Vagina (tissue), 2 donors: Measurements from ENCODE around the gene BIVM.

ENCODE experiments used
- POLR2A ChIP-seq, 2 donors: fragments of 450-650 bp; IDR thresholded peaks; one replicate each; pipeline ENCODE4 v1.6.1; 2017; ENCODE audit warnings: antibody characterized with exemption in 2 of 2, mild to moderate bottlenecking in 2 of 2, moderate library complexity in 2 of 2
- POLR2AphosphoS5 ChIP-seq, 2 donors: sonication (generic); formaldehyde crosslinking; IDR thresholded peaks; one replicate each; pipeline ENCODE4 v1.9.0; 2017; ENCODE audit warnings: antibody characterized with exemption in 2 of 2, mild to moderate bottlenecking in 2 of 2, low read depth in 1 of 2; ENCODE audit not compliant: insufficient read depth in 1 of 2
- TF ChIP-seq, protein P1 (sequence below), 3 experiments: fragments of 450-650 bp in 2 of 3; fragments of 200-600 bp in 1 of 3; sonication (generic) in 1 of 3; IDR thresholded peaks; one replicate each; pipeline ENCODE4 v1.5.1; 2017 to 2019; ENCODE audit warnings: antibody characterized with exemption in 3 of 3, mild to moderate bottlenecking in 2 of 3, moderate library complexity in 2 of 3

GRCh38 chr13:102793611-102794355 lies 5.1 kb upstream of the BIVM start:
- TF ChIP-seq, protein P1, sequence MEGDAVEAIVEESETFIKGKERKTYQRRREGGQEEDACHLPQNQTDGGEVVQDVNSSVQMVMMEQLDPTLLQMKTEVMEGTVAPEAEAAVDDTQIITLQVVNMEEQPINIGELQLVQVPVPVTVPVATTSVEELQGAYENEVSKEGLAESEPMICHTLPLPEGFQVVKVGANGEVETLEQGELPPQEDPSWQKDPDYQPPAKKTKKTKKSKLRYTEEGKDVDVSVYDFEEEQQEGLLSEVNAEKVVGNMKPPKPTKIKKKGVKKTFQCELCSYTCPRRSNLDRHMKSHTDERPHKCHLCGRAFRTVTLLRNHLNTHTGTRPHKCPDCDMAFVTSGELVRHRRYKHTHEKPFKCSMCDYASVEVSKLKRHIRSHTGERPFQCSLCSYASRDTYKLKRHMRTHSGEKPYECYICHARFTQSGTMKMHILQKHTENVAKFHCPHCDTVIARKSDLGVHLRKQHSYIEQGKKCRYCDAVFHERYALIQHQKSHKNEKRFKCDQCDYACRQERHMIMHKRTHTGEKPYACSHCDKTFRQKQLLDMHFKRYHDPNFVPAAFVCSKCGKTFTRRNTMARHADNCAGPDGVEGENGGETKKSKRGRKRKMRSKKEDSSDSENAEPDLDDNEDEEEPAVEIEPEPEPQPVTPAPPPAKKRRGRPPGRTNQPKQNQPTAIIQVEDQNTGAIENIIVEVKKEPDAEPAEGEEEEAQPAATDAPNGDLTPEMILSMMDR (IDR thresholded peaks at IDR 0.05): no peak
- TF ChIP-seq POLR2A (IDR thresholded peaks at IDR 0.05) (no peak), POLR2AphosphoS5 (IDR thresholded peaks at IDR 0.05; ENCODE audit: insufficient read depth in 1 of 2, low read depth in 1 of 2) (no peak)
